NCI-H1105 (cell line): Measurements from ENCODE around the gene CCDC120.
A peak's percentile ranks its signal among the peaks of the same experiment; 100 is the strongest.

Experiments
- DNase-seq: peaks from one replicate; lab custom pipeline; 2025; lab: John Stamatoyannopoulos, UW

Gene CCDC120

GRCh38 chrX:49061916-49062315 is 3.1 kb downstream of the CCDC120 start:
- DNase-seq, result no peak

- no peak for DNase-seq
These were observed 4.9 kb downstream of the CCDC120 start for GRCh38 chrX:49063715-49064114.

- DNase-seq, result no peak
These were observed 5.5 kb downstream of the CCDC120 start for GRCh38 chrX:49064303-49064702.

GRCh38 chrX:49064735-49065134 is 5.9 kb downstream of the CCDC120 start:
- DNase-seq, result no peak

DNA sequence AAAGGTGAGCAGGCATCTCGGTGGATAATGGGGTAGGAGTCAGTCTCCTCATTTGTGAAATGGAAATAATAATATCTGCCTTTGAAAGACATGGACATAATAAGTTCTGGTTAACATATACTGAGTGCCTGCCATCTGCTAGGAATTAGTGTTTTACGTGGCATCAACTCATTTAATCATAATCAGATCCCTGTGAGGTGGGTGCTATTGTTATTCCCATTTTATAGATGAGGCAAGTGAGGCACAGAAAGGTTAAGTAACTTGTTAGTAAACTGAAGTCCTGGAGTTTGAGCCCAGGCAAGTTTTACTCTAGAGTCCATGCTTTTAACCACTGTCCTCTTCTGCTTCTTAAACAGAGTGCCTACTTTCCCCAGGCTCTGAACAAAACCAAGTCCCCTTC is 7.5 kb downstream of the CCDC120 start:
- no peak for DNase-seq

- DNase-seq, result no peak
These were observed 7.9 kb downstream of the CCDC120 start for GRCh38 chrX:49066690-49067089.

GRCh38 chrX:49067285-49068120 is 8.7 kb downstream of the CCDC120 start:
- no peak for DNase-seq

DNA sequence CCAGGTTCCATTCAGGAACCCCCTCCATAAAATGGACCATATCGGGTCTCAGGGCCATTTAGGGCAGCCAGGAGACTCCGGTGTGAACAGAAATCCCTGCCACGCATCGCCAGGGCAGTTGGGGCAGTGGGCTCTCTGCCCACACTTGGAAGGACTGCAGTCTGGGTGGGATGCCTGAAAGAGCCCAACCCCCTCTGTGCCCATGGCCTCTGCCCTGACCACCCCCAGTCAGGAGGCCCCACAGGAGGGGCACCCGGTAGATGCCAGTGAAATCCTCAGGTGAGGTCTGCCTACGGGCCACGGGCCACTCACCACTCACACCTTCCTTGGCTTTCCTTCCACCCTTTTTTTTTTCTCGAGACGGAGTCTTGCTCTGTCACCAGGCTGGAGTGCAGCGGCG is 10.2 kb downstream of the CCDC120 start:
- DNase-seq, result no peak

- no peak for DNase-seq
These were observed 12.2 kb downstream of the CCDC120 start for GRCh38 chrX:49070988-49071387.

DNA sequence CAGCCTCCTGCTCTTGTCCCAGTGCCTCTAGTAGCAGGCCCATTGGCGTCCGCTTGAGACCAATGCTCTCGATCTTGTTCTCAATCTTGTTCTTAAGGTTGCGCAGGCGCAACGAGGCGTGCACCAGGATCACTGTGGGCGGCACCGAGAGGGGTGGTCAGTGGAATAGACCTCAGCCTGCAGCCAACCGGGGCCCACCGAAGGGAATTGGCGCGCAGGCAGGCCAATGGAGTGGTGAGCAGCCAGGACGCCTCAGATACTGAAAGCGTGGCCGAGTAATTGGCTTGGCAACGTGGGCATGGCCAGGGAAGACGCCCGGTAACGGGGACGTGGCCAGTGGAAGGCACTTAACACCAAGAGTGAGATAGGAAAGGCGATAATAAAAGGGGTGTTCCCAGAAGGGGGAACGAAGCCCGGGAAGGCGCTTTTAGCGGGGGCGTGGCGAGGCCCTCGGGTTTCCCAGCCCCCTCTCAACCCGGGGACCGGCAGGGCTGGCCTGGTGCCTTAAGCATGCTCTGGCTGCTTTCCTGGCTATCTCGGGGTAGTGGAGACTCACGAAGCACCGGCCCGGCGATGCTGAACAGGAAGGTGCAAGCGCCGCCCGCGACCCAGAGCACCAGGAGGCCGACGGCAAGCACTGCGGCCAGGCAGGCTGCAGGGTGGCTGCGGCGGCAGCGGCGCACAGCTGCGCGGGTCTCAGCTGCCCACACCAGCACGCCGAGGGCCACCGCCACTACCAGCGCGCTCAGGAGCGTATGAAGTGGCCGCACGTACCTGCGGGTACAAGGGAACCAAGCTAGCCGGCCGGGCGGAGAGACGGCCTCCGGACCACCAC is 13.3 kb downstream of the CCDC120 start:
- peak; percentile 20 for DNase-seq

- no peak for DNase-seq
These were observed 13.9 kb downstream of the CCDC120 start for GRCh38 chrX:49072712-49073095.

DNA sequence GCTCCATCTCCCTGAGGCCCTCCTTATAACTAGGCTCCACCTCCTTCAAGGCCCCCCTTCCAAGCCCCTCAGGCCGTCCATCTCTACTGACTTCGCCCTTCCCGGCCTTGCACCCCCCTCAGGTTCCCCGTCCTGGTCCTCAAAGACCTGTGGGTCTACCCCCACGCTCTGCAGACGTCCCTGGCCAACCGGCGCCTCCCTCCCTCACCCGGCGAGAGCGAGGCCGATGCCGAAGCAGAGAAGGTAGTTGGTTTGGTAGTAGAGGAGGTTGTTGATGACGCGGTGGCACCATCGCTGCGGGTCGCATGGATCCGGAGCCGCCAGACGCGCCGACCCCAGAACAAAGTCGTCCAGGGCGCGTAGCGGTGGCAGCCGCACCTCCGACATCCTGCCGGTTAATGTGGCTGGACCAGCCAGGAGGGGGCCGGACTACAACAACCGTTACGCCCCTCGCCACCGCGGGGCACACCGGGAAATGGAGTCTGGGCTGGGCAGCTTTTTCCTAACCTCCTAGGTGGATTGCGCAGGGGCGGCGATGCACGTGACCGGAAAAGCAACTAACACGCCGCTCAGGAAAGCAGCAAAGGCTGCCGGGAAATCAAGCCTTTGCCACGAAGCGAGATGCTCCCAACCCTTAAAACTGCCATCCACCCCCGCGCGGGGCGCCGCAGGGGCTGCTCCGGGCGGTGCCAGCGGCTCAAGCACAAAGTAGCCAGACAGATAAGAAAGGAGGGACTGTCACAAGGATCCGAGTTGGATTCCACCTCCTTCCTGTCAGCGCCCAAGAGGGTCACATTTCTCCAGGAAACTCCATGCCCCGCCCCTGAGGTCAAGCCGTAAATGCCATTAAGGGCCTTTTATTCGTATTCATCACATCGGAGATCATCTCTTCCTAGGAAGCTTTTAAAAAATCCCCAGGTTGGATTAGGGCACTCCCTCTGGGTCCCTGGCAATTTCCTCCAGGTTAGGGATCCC is 15.1 kb downstream of the CCDC120 start, which contains the start of gene PRAF2:
Gene PRAF2, minus strand, starts transcription at position 402 of the 975 bp plus-strand sequence. Its CDS starts 15 bp downstream, at position 387.
- DNase-seq, result peak; percentile 78

DNA sequence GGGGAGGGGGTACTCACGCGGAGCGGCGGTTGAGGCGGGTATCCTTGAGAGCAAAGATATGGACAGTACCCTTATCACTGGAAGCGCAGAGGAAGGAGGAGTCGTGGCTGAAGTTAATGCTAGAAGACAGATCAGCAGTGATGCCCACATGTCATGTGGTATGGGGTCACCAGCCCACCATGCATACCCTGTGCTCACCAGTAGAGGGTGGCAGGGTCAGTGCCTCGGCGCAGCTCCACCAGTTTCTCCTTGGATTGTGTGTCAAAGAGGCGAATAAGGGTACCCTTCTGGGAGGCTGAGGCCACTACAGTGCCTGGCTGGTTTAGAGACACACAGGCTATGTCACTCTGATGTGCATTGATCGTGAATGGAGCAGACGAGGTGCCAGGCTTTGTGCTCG is 16.5 kb downstream of the CCDC120 start:
- no peak for DNase-seq

DNA sequence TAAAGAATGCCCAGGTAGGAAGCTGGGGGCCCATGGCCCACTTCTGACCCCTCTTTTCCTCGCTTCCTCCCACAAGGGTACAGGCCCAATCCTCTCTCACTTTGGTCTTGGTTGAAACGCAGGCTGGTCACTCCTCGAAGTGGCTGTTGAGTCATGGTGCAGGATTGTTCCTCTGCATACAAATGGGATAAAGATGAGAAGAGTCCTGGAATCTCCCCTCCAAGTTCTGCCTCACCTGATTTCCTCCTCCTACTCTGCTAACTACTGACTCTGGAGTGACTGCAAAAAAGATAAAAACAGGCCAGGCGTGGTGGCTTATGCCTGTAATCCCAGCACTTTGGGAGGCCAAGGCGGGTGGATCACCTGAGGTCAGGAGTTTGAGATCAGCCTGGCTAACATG is 19.1 kb downstream of the CCDC120 start:
- DNase-seq, result no peak

- peak; percentile 28 for DNase-seq
These were observed 21.0 kb downstream of the CCDC120 start, which contains the start of gene WDR45 for GRCh38 chrX:49079489-49080428. Gene WDR45, minus strand, starts transcription at chrX:49079887. Its CDS starts 1,792 bp downstream, at chrX:49078095.

GRCh38 chrX:49082271-49082871 is 23.6 kb downstream of the CCDC120 start:
- no peak for DNase-seq

DNA sequence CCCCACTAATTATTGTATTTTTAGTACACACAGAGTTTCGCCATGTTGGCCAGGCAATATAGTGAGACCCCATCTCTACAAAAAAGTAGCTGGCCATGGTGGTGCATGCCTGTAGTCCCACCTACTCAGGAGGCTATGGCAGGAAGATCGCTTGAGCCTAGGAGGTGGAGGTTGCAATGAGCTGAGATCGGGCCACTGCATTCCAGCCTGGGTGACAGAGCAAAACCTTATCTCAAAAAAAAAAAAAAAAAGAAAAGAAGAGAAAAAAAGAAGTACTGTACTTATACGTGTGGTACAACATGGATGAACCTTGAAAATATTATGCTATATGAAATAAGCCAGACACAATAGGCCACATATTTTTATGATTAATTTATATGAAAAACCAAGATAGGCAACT is 30.8 kb downstream of the CCDC120 start:
- DNase-seq, result no peak

DNA sequence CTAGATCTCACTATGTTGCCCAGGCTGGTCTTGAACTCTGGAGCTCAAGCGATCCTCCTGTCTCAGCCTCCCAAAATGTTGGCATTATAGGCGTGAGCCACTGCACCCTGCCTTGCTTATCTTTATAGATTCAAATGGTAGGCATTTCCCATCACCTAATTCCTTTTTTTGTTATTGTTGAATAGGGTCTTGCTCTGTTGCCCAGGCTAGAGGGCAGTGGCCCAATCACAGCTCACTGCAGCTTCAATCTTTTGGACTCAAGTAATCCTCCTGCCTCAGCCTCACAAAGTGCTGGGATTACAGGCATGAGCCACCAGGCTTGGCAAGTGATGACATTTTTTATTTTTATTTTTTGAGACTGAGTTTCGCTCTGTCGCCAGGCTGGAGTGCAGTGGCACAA is 37.6 kb downstream of the CCDC120 start:
- no peak for DNase-seq

- DNase-seq, result peak; percentile 85
These were observed 42.2 kb downstream of the CCDC120 start for GRCh38 chrX:49100704-49101628.
